Mucosa of descending colon (tissue), 3 donors: ENCODE data around the gene TPPP. TPM values are rescaled to one million over a fixed set of nuclear protein-coding genes. Genes with fewer than 3 reads are reported as not detected.
A peak's percentile ranks its signal among the peaks of the same experiment; 100 is the strongest.

Experiments used
- ATAC-seq: fragments of 200-7000 bp; cut with Tn5 transposase; one replicate; pipeline ENCODE4 v1.9.1; 2020; ENCODE audit warnings: mild to moderate bottlenecking, moderate library complexity
- DNase-seq, 3 donors: peaks; one replicate each; pipeline ENCODE4 v3.0.0-alpha.2; 2020
- H3K36me3 ChIP-seq: fragments of 200-600 bp; one replicate; pipeline ENCODE4 v1.8.0; 2021; ENCODE audit warnings: low read depth, mild to moderate bottlenecking
- H3K4me1 ChIP-seq: fragments of 200-600 bp; one replicate; pipeline ENCODE4 v1.8.0; 2021; ENCODE audit warnings: low read depth, mild to moderate bottlenecking
- H3K4me3 ChIP-seq: fragments of 200-600 bp; one replicate; pipeline ENCODE4 v1.8.0; 2021; ENCODE audit warnings: mild to moderate bottlenecking
- H3K9me3 ChIP-seq: fragments of 200-600 bp; one replicate; pipeline ENCODE4 v1.8.0; 2021; ENCODE audit warnings: mild to moderate bottlenecking
- intact Hi-C, 2 donors: fragments of 100-400 bp; cut with DNase I in 1 of 2; cut with micrococcal nuclease in 1 of 2; formaldehyde crosslinking; loops; one replicate each; pipeline versions ENCODE4 v1.11.0 to v1.11.1; 2022; cut with DNase I, micrococcal nuclease
- total RNA-seq, 3 donors: library from RNA; stranded (reverse); fragmentation: NEBNext Ultra II Directional in 2 of 3; extraction: Animal tissue kit (Norgen Biotek cat#: 25700) in 2 of 3; gene quantifications; one replicate each; pipeline versions ENCODE4 v1.2.1 to v1.2.4, GENCODE V29; 2021 to 2023
- TF ChIP-seq, protein P1 (sequence below): fragments of 200-600 bp; IDR thresholded peaks from one replicate; pipeline ENCODE4 v1.8.0; 2022; ENCODE audit warnings: antibody characterized with exemption, mild to moderate bottlenecking
- donor health status: DM: no; HTN: no; CAD: no; lungs with moderate emphysema.
- donor health status: DM: no; HTN: no; CAD: no.
- donor health status: DM: no; HTN: yes; CAD: no.

The TPPP gene
- total RNA-seq, 3 donors from 2014 or later: 2.2 to 18.1 (median 2.2) TPM

DNA sequence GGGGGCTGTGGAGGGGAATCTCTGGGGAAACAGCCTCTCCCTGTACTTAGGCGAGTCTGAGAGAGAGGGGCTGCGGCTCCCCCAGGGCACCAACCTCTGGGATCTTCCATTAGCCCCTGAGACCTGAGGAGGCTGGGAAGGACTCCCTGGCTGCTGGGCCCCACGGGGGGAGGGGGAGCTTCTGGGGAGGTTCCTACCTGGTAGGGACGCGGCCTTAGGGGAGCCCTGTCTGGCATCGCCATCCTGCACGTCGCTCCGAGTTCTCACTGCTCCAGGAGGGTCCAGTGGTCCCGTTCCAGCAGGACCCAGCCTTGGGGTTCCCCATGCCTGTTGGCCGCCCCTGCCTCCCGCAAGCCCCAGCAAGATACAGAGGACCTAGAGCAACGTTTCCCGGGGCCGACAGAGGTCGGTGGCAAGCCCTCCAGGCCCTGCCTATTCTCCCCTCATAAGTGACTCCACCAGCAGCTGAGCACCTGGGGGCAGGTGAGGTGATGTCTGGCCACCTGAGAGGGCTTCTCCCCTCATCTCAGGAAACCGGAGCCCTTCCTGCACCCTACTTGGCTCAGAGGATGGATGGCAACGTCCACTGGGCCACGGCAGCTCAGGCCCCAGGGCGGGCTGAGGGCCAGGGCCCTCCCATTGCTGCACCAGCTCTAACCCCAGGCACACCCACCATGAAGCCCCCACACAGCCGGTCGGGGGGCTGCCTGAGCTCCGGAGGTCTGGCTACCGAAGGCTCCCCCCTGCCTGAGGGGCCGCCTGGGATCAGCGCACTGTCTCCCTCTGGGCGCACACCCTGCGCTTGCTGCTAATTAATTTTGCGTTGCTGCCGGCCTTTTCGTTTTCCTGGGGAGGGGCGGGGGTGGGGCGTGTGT, 22.5 kb downstream of the TPPP start:
- H3K9me3 ChIP-seq: no peaks in the 10 kb centered on the region
- no peaks in the 10 kb centered on the region for H3K36me3 ChIP-seq
- DNase-seq (no peak), ATAC-seq (no peak)
- TF ChIP-seq, protein P1, sequence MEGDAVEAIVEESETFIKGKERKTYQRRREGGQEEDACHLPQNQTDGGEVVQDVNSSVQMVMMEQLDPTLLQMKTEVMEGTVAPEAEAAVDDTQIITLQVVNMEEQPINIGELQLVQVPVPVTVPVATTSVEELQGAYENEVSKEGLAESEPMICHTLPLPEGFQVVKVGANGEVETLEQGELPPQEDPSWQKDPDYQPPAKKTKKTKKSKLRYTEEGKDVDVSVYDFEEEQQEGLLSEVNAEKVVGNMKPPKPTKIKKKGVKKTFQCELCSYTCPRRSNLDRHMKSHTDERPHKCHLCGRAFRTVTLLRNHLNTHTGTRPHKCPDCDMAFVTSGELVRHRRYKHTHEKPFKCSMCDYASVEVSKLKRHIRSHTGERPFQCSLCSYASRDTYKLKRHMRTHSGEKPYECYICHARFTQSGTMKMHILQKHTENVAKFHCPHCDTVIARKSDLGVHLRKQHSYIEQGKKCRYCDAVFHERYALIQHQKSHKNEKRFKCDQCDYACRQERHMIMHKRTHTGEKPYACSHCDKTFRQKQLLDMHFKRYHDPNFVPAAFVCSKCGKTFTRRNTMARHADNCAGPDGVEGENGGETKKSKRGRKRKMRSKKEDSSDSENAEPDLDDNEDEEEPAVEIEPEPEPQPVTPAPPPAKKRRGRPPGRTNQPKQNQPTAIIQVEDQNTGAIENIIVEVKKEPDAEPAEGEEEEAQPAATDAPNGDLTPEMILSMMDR: no peak
- H3K4me3 ChIP-seq: no peak overlapping the region
- intact Hi-C loops: loop anchor here in 1 of 2 donors (5.0 kb wide), 1 partner anchor 232 kb away; no protein-coding TSS in a partner anchor
- H3K4me1 ChIP-seq: peaks cover 33% of the 10 kb centered on the region

- Histone ChIP-seq H3K4me3 (no peak overlapping the region), H3K9me3 (no peaks in the 10 kb centered on the region), H3K4me1 (peaks cover 37% of the 10 kb centered on the region), H3K36me3 (no peaks in the 10 kb centered on the region)
- DNase-seq (no peak), ATAC-seq (no peak)
- TF ChIP-seq, protein P1: no peak
- intact Hi-C loops: loop anchor here in 1 of 2 donors (5.0 kb wide), 1 partner anchor 232 kb away; no protein-coding TSS in a partner anchor
Measured at GRCh38 chr5:669842-670395, 23.2 kb downstream of the TPPP start.

- H3K9me3 ChIP-seq: no peaks in the 10 kb centered on the region
- DNase-seq: no peak
- TF ChIP-seq, protein P1: no peak
- H3K36me3 ChIP-seq: no peaks in the 10 kb centered on the region
- H3K4me3 ChIP-seq: no peak overlapping the region
- ATAC-seq: peak; percentile 8
- H3K4me1 ChIP-seq: peaks cover 41% of the 10 kb centered on the region
- intact Hi-C loops: no loop called here
Measured at GRCh38 chr5:669111-669841, 23.9 kb downstream of the TPPP start.

- H3K36me3 ChIP-seq: no peaks in the 10 kb centered on the region
- no peaks in the 10 kb centered on the region for H3K9me3 ChIP-seq
- no peak overlapping the region for H3K4me3 ChIP-seq
- no peak for ATAC-seq
- intact Hi-C loops: no loop called here
- H3K4me1 ChIP-seq: peaks cover 39% of the 10 kb centered on the region
- TF ChIP-seq, protein P1: no peak
- DNase-seq: no peak
Measured at GRCh38 chr5:668283-668995, 24.7 kb downstream of the TPPP start.

GRCh38 chr5:666816-667498, 26.2 kb downstream of the TPPP start:
- TF ChIP-seq, protein P1: no peak
- H3K4me1 ChIP-seq: peaks cover 27% of the 10 kb centered on the region
- DNase-seq (no peak), ATAC-seq (no peak)
- H3K9me3 ChIP-seq: no peaks in the 10 kb centered on the region
- no peak overlapping the region for H3K4me3 ChIP-seq
- H3K36me3 ChIP-seq: no peaks in the 10 kb centered on the region
- intact Hi-C loops: no loop called here
